ENCODE measurements around the gene RFFL.
"Not testable (repeated sequence)": the region's sequence is repeated elsewhere in the genome, so short reads cannot be mapped to it uniquely, and the experiment has no call there.

The RFFL gene

GRCh38 chr17:35048685-35049379, 14.7 kb downstream of the RFFL start:
- DNase-seq (ENCODE audit: low read depth in 2 of 2) = no peak

GRCh38 chr17:35046740-35047283, 16.7 kb downstream of the RFFL start:
- peak; percentile 34 to 56 for DNase-seq (ENCODE audit: low read depth in 2 of 2)

GRCh38 chr17:35046245-35046644, 17.3 kb downstream of the RFFL start:
- no peak for DNase-seq (ENCODE audit: low read depth in 2 of 2)

- DNase-seq (ENCODE audit: low read depth in 2 of 2) = not testable (repeated sequence)
These were observed 18.0 kb downstream of the RFFL start for GRCh38 chr17:35045458-35045979.

- no peak for DNase-seq (ENCODE audit: low read depth in 2 of 2)
These were observed 19.3 kb downstream of the RFFL start for GRCh38 chr17:35044181-35044580.

GRCh38 chr17:35041390-35041789, 22.1 kb downstream of the RFFL start:
- no peak for DNase-seq (ENCODE audit: low read depth in 2 of 2)

- no peak for DNase-seq (ENCODE audit: low read depth in 2 of 2)
These were observed 25.1 kb downstream of the RFFL start for GRCh38 chr17:35038453-35038852.

GRCh38 chr17:35030780-35031179, 32.7 kb downstream of the RFFL start:
- no peak for DNase-seq (ENCODE audit: low read depth in 2 of 2)

GRCh38 chr17:35028531-35029262, 34.8 kb downstream of the RFFL start:
- no peak for DNase-seq (ENCODE audit: low read depth in 2 of 2)

GRCh38 chr17:35028097-35028496, 35.4 kb downstream of the RFFL start:
- not testable (repeated sequence) for DNase-seq (ENCODE audit: low read depth in 2 of 2)

GRCh38 chr17:35025541-35025940, 38.0 kb downstream of the RFFL start:
- no peak for DNase-seq (ENCODE audit: low read depth in 2 of 2)

- DNase-seq (ENCODE audit: low read depth in 2 of 2) = no peak
These were observed 40.0 kb downstream of the RFFL start for GRCh38 chr17:35023538-35023937.

- peak; percentile 60 to 68 for DNase-seq (ENCODE audit: low read depth in 2 of 2)
These were observed 40.9 kb downstream of the RFFL start for GRCh38 chr17:35022536-35023063.

GRCh38 chr17:35021520-35022380, 41.8 kb downstream of the RFFL start:
- DNase-seq (ENCODE audit: low read depth in 2 of 2) = no peak

GRCh38 chr17:35019386-35020179, 43.9 kb downstream of the RFFL start:
- DNase-seq (ENCODE audit: low read depth in 2 of 2) = no peak

- DNase-seq (ENCODE audit: low read depth in 2 of 2) = no peak
These were observed 44.7 kb downstream of the RFFL start for GRCh38 chr17:35018814-35019213.

- DNase-seq (ENCODE audit: low read depth in 2 of 2) = no peak
These were observed 46.5 kb downstream of the RFFL start for GRCh38 chr17:35017021-35017420.

GRCh38 chr17:35016369-35016768, 47.1 kb downstream of the RFFL start:
- no peak for DNase-seq (ENCODE audit: low read depth in 2 of 2)

GRCh38 chr17:35011671-35012216, 51.8 kb downstream of the RFFL start:
- no peak for DNase-seq (ENCODE audit: low read depth in 2 of 2)

- DNase-seq (ENCODE audit: low read depth in 2 of 2) = no peak
These were observed 53.4 kb downstream of the RFFL start for GRCh38 chr17:35010093-35010492.

Data from stimulated activated CD8-positive, alpha-beta memory T cell treated with anti-CD3 and anti-CD28 coated beads, Interleukin-7, amount 100 ng/mL, for 4 hours (primary cell).